ENCODE measurements around the gene TRAPPC3L.

TRAPPC3L gene

GRCh38 chr6:116545651-116546050 is at the start of gene TRAPPC3L:
TRAPPC3L (minus strand) TSS chr6:116545684; CDS start chr6:116545514, 170 bp downstream.
- DNase-seq, result no peak

- DNase-seq, result no peak
Measured at GRCh38 chr6:116595247-116595646, 49.8 kb upstream of the TRAPPC3L start.

- no peak for DNase-seq
Measured at GRCh38 chr6:116586738-116587137, 41.3 kb upstream of the TRAPPC3L start.

GRCh38 chr6:116586276-116586675 is 40.8 kb upstream of the TRAPPC3L start:
- DNase-seq, result no peak

GRCh38 chr6:116580198-116580597 is 34.7 kb upstream of the TRAPPC3L start:
- no peak for DNase-seq

- DNase-seq, result no peak
Measured at GRCh38 chr6:116579143-116579542, 33.7 kb upstream of the TRAPPC3L start.

- no peak for DNase-seq
Measured at GRCh38 chr6:116578335-116578734, 32.9 kb upstream of the TRAPPC3L start.

GRCh38 chr6:116577486-116577885 is 32.0 kb upstream of the TRAPPC3L start:
- DNase-seq, result no peak

GRCh38 chr6:116575227-116575626 is 29.7 kb upstream of the TRAPPC3L start:
- DNase-seq, result no peak

- DNase-seq, result no peak
Measured at GRCh38 chr6:116572162-116572561, 26.7 kb upstream of the TRAPPC3L start.

- no peak for DNase-seq
Measured at GRCh38 chr6:116571683-116572000, 26.2 kb upstream of the TRAPPC3L start.

GRCh38 chr6:116570856-116571682 is 25.6 kb upstream of the TRAPPC3L start, which contains the start of gene RWDD1:
RWDD1 (plus strand) TSS chr6:116571504; CDS start chr6:116571583, 79 bp downstream.
- DNase-seq, result peak; percentile 98

- no peak for DNase-seq
Measured at GRCh38 chr6:116568821-116569755, 23.6 kb upstream of the TRAPPC3L start.

GRCh38 chr6:116568111-116568510 is 22.6 kb upstream of the TRAPPC3L start:
- DNase-seq, result no peak

- no peak for DNase-seq
Measured at GRCh38 chr6:116564921-116565872, 19.7 kb upstream of the TRAPPC3L start.

- DNase-seq, result no peak
Measured at GRCh38 chr6:116564311-116564710, 18.8 kb upstream of the TRAPPC3L start.

- no peak for DNase-seq
Measured at GRCh38 chr6:116563830-116564229, 18.3 kb upstream of the TRAPPC3L start.

GRCh38 chr6:116562614-116563013 is 17.1 kb upstream of the TRAPPC3L start:
- DNase-seq, result no peak

GRCh38 chr6:116562019-116562403 is 16.5 kb upstream of the TRAPPC3L start:
- no peak for DNase-seq

- no peak for DNase-seq
Measured at GRCh38 chr6:116561377-116562018, 16.0 kb upstream of the TRAPPC3L start.

- DNase-seq, result no peak
Measured at GRCh38 chr6:116560130-116560529, 14.6 kb upstream of the TRAPPC3L start.

- peak; percentile 24 for DNase-seq
Measured at GRCh38 chr6:116557893-116558292, 12.4 kb upstream of the TRAPPC3L start.

All from SHP77 treated with DMSO at 0.1 percent for 48 hours (cell line).